Endothelial cell of umbilical vein (primary cell): ENCODE data around the gene ZMYM1. TPM values are rescaled to one million over a fixed set of nuclear protein-coding genes. Genes with fewer than 3 reads are reported as not detected.

Experiments
- BruUV-seq: library from RNA; stranded (reverse); fragments of 400-500 nt; replicated peaks from 2 replicates; lab custom pipeline; 2021; lab: Mats Ljungman, UMichigan
- CTCF ChIA-PET: fragments of 300-600, 350-600 bp; sonication (Branson Sonifier 250); formaldehyde crosslinking; loops from one replicate; lab custom pipeline; 2021; ENCODE audit warnings: antibody characterized with exemption, inconsistent platforms; lab: Charles Lee
- POLR2A ChIA-PET: fragments of 300-600, 350-600 bp; sonication (Branson Sonifier 250); formaldehyde crosslinking; loops from one replicate; lab custom pipeline; 2021; ENCODE audit warnings: antibody characterized with exemption, inconsistent platforms; lab: Charles Lee
- DNase-seq: peaks from one replicate; pipeline ENCODE4 v3.0.0-alpha.2; 2011; ENCODE audit warnings: low read depth, low spot score
- FAIRE-seq: peaks from 2 replicates; lab custom pipeline; 2011; peaks lifted over from hg19 to GRCh38; lab: Jason Lieb, UNC
- H2AFZ ChIP-seq: 2 replicates; pipeline ENCODE4 v1.6.0; 2012; ENCODE audit warnings: low read depth, low read length, control low read depth, inconsistent platforms
- H3K27ac ChIP-seq: 2 replicates; pipeline ENCODE4 v1.5.1; 2011; ENCODE audit warnings: low read depth, mild to moderate bottlenecking, control low read depth, low read length, moderate library complexity; ENCODE audit not compliant: insufficient read depth
- H3K27me3 ChIP-seq, 2 experiments: 2 replicates each; pipeline versions ENCODE4 v1.6.0 to v1.6.1; 2011; ENCODE audit warnings: low read length in 2 of 2, mixed read lengths in 1 of 2; ENCODE audit not compliant: control insufficient read depth in 2 of 2, insufficient read depth in 2 of 2
- H3K36me3 ChIP-seq, 2 experiments: 2 replicates in 1 of 2; 3 replicates in 1 of 2; pipeline ENCODE4 v1.5.1; 2011; ENCODE audit warnings: low read length in 2 of 2, mild to moderate bottlenecking in 1 of 2, moderate library complexity in 1 of 2; ENCODE audit not compliant: control insufficient read depth in 2 of 2, insufficient read depth in 2 of 2; ENCODE audit errors: extremely low read depth in 1 of 2
- H3K4me1 ChIP-seq: 3 replicates; pipeline ENCODE4 v1.5.1; 2011; ENCODE audit warnings: mild to moderate bottlenecking, low read length; ENCODE audit not compliant: control insufficient read depth, insufficient read depth; ENCODE audit errors: extremely low read depth
- H3K4me2 ChIP-seq: 2 replicates; pipeline ENCODE4 v1.6.1; 2011; ENCODE audit warnings: low read length, control low read depth, mixed read lengths; ENCODE audit not compliant: insufficient read depth
- H3K4me3 ChIP-seq, 3 experiments: fragments of 200-600 bp in 1 of 3; sonication (generic), shearing (Covaris generic) in 1 of 3; replicated peaks in 1 of 3; 2 replicates each; pipeline ENCODE4 v1.5.1; 2011 to 2016; ENCODE audit warnings: control low read depth in 3 of 3, low read length in 3 of 3, mild to moderate bottlenecking in 2 of 3, inconsistent platforms in 1 of 3, low read depth in 1 of 3, moderate library complexity in 1 of 3; ENCODE audit not compliant: insufficient read depth in 1 of 3
- H3K79me2 ChIP-seq: 2 replicates; pipeline ENCODE4 v1.6.0; 2012; ENCODE audit warnings: low read length, inconsistent platforms; ENCODE audit not compliant: control insufficient read depth, insufficient read depth
- H3K9ac ChIP-seq: replicated peaks from 2 replicates; pipeline ENCODE3; 2011; ENCODE audit warnings: low read length, control low read depth; ENCODE audit not compliant: insufficient read depth; ENCODE audit errors: extremely low read depth
- H3K9me1 ChIP-seq: replicated peaks from 3 replicates; pipeline ENCODE4 v1.6.0; 2011; ENCODE audit warnings: mild to moderate bottlenecking, low read length; ENCODE audit not compliant: control insufficient read depth, insufficient read depth; ENCODE audit errors: extremely low read depth
- H3K9me3 ChIP-seq: replicated peaks from 2 replicates; pipeline ENCODE4 v1.5.1; 2012; ENCODE audit warnings: low read length, inconsistent platforms; ENCODE audit not compliant: control insufficient read depth, insufficient read depth
- H4K20me1 ChIP-seq: replicated peaks from 2 replicates; pipeline ENCODE3; 2011; ENCODE audit warnings: mild to moderate bottlenecking, low read length; ENCODE audit not compliant: control insufficient read depth, insufficient read depth; ENCODE audit errors: extremely low read depth
- EZH2 ChIP-seq: IDR thresholded peaks from 2 replicates; pipeline ENCODE4 v1.6.1; 2012; ENCODE audit warnings: borderline replicate concordance, low read depth, mild to moderate bottlenecking, moderate library complexity, low read length, inconsistent platforms; ENCODE audit not compliant: severe bottlenecking
- FOS ChIP-seq: IDR thresholded peaks from 2 replicates; pipeline ENCODE4 v1.6.1; 2011; ENCODE audit warnings: mild to moderate bottlenecking, low read length, moderate library complexity, borderline replicate concordance; ENCODE audit not compliant: insufficient read depth
- GATA2 ChIP-seq: IDR thresholded peaks from 2 replicates; pipeline ENCODE4 v1.7.0; 2011; ENCODE audit warnings: low read depth, mild to moderate bottlenecking, moderate library complexity, mixed read lengths, low read length; ENCODE audit not compliant: insufficient read length, insufficient read depth
- JUN ChIP-seq: IDR thresholded peaks from 2 replicates; pipeline ENCODE4 v1.6.1; 2011; ENCODE audit warnings: borderline replicate concordance, low read depth; ENCODE audit not compliant: insufficient read length, insufficient read depth
- POLR2A ChIP-seq: IDR thresholded peaks from 2 replicates; pipeline ENCODE4 v1.6.1; 2012; ENCODE audit warnings: low read depth, mild to moderate bottlenecking, control low read depth, low read length
- POLR2AphosphoS5 ChIP-seq: IDR thresholded peaks from 2 replicates; pipeline ENCODE4 v1.6.1; 2012; ENCODE audit warnings: low read depth, mild to moderate bottlenecking, control low read depth, low read length, moderate library complexity; ENCODE audit not compliant: insufficient read depth
- dilution Hi-C: fragments of 300-500 bp; cut with MboI; formaldehyde crosslinking; loops from one replicate; pipeline ENCODE4 v1.15.0; 2019; ENCODE audit warnings: low sequenced_read_pairs; ENCODE audit not compliant: extremely low pct_ligation_motif_present
- intact Hi-C: fragments of 100-400 bp; cut with micrococcal nuclease; formaldehyde crosslinking; loops from one replicate; pipeline ENCODE4 v1.10.0; 2022
- polyA plus RNA-seq, 4 experiments: library from polyadenylated mRNA; depleted of rRNA in 3 of 4; stranded (reverse) in 3 of 4; unstranded in 1 of 4; fragments of >200 nt; gene quantifications; 2 replicates each; pipeline versions ENCODE4 v1.2.1 to v1.2.3, GENCODE V29; 2011 to 2012; ENCODE audit warnings: missing spikeins in 1 of 4
- total RNA-seq: library from RNA; stranded (reverse); gene quantifications from 2 replicates; pipeline ENCODE4 v1.2.3, GENCODE V29; 2021
- TF ChIP-seq, protein P1 (sequence below), 2 donors: IDR thresholded peaks; 1 replicate in 1 of 2; 2 replicates in 1 of 2; pipeline ENCODE4 v1.5.1; 2011; ENCODE audit warnings: low read length in 2 of 2, mild to moderate bottlenecking in 2 of 2, moderate library complexity in 2 of 2, control low read depth in 1 of 2, inconsistent platforms in 1 of 2, low read depth in 1 of 2; ENCODE audit not compliant: insufficient read depth in 1 of 2; ENCODE audit errors: extremely low read depth in 1 of 2

ZMYM1 gene
- total and polyA plus RNA-seq, 2 donors (not counting 3 experiments of a cell fraction or from before 2014, with no cell fraction given): 5.8 to 21.4 TPM

- ChIA-PET POLR2A (interaction anchor here (0.6 to 1.8 kb wide), 6 partner anchors 11 to 87 kb away, joined by 3 to 10 read pairs (median 4); partner anchors contain the start of genes TMEM35B and ZMYM1), CTCF (interaction anchor here (1.2 to 3.0 kb wide), 4 partner anchors 43 to 55 kb away, joined by 3 to 9 read pairs (median 6); partner anchors contain the start of genes TMEM35B and ZMYM1)
- H3K27ac ChIP-seq: peak overlapping the region; percentile 69
- H3K4me2 ChIP-seq: peak overlapping the region; percentile 98
- H3K36me3 ChIP-seq: peaks cover 0 to 2% of the 10 kb centered on the region in 2 experiments
- peak overlapping the region; percentile 96 for H3K9ac ChIP-seq
- intact Hi-C loops (loop anchor here (2.0 to 5.0 kb wide), 5 partner anchors 32 to 178 kb away; partner anchors contain the start of gene SFPQ), dilution Hi-C loops (no loop called here)
- no peak for FAIRE-seq
- no TSS peak for BruUV-seq
- H3K79me2 ChIP-seq: peaks cover 16% of the 10 kb centered on the region
- TF ChIP-seq POLR2A (no peak), GATA2 (no peak), JUN (no peak), EZH2 (no peak)
- H3K27me3 ChIP-seq: no peaks in the 10 kb centered on the region
- no peaks in the 10 kb centered on the region for H3K9me3 ChIP-seq
- DNase-seq: peak; percentile 4
- H4K20me1 ChIP-seq: no peaks in the 10 kb centered on the region
- H2AFZ ChIP-seq: no peak overlapping the region
- no peaks in the 10 kb centered on the region for H3K9me1 ChIP-seq
- peak overlapping the region; percentile 79 to 96 (median 85) for H3K4me3 ChIP-seq
- peaks cover 9% of the 10 kb centered on the region for H3K4me1 ChIP-seq
Observed at GRCh38 chr1:35030338-35030737, 48.8 kb upstream of the ZMYM1 start.

- TF ChIP-seq POLR2A: no peak
- TF ChIP-seq FOS: peak; percentile 50
- TF ChIP-seq GATA2: no peak
- TF ChIP-seq, protein P1, sequence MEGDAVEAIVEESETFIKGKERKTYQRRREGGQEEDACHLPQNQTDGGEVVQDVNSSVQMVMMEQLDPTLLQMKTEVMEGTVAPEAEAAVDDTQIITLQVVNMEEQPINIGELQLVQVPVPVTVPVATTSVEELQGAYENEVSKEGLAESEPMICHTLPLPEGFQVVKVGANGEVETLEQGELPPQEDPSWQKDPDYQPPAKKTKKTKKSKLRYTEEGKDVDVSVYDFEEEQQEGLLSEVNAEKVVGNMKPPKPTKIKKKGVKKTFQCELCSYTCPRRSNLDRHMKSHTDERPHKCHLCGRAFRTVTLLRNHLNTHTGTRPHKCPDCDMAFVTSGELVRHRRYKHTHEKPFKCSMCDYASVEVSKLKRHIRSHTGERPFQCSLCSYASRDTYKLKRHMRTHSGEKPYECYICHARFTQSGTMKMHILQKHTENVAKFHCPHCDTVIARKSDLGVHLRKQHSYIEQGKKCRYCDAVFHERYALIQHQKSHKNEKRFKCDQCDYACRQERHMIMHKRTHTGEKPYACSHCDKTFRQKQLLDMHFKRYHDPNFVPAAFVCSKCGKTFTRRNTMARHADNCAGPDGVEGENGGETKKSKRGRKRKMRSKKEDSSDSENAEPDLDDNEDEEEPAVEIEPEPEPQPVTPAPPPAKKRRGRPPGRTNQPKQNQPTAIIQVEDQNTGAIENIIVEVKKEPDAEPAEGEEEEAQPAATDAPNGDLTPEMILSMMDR (IDR thresholded peaks at IDR 0.05; ENCODE audit: extremely low read depth in 1 of 2, insufficient read depth in 1 of 2, low read depth in 1 of 2, low read length in 2 of 2): no peak
- no peak for TF ChIP-seq POLR2AphosphoS5
- TF ChIP-seq EZH2: no peak
- ChIA-PET CTCF (interaction anchor here (0.5 to 3.0 kb wide), 5 partner anchors 44 to 126 kb away, joined by 3 to 9 read pairs (median 5); partner anchors contain the start of genes TMEM35B and ZMYM1), POLR2A (interaction anchor here (0.9 to 1.8 kb wide), 3 partner anchors 32 to 48 kb away, joined by 4 to 10 read pairs (median 5); partner anchors contain the start of genes TMEM35B and ZMYM1)
- Histone ChIP-seq H3K9me3 (no peaks in the 10 kb centered on the region), H3K4me2 (peak overlapping the region; percentile 98), H3K4me3 (peak overlapping the region; percentile 79 to 96 (median 85)), H3K36me3 (peaks cover 0 to 2% of the 10 kb centered on the region in 2 experiments), H3K9me1 (no peaks in the 10 kb centered on the region), H3K27ac (peak overlapping the region; percentile 69), H3K27me3 (no peaks in the 10 kb centered on the region), H3K79me2 (peaks cover 16% of the 10 kb centered on the region), H3K4me1 (peaks cover 9% of the 10 kb centered on the region), H4K20me1 (no peaks in the 10 kb centered on the region), H3K9ac (peak overlapping the region; percentile 96), H2AFZ (peak overlapping the region; percentile 63)
- FAIRE-seq (peak; percentile 77), DNase-seq (peak; percentile 73)
- dilution Hi-C loops (no loop called here), intact Hi-C loops (loop anchor here (1.0 to 5.0 kb wide), 7 partner anchors 32 to 179 kb away; partner anchors contain the start of genes SFPQ, TMEM35B and ZMYM1)
- BruUV-seq: TSS peak; percentile 89
Observed at GRCh38 chr1:35030756-35031446, 48.3 kb upstream of the ZMYM1 start.
